Measurements from ENCODE around the gene AAMP.

AAMP gene

DNA sequence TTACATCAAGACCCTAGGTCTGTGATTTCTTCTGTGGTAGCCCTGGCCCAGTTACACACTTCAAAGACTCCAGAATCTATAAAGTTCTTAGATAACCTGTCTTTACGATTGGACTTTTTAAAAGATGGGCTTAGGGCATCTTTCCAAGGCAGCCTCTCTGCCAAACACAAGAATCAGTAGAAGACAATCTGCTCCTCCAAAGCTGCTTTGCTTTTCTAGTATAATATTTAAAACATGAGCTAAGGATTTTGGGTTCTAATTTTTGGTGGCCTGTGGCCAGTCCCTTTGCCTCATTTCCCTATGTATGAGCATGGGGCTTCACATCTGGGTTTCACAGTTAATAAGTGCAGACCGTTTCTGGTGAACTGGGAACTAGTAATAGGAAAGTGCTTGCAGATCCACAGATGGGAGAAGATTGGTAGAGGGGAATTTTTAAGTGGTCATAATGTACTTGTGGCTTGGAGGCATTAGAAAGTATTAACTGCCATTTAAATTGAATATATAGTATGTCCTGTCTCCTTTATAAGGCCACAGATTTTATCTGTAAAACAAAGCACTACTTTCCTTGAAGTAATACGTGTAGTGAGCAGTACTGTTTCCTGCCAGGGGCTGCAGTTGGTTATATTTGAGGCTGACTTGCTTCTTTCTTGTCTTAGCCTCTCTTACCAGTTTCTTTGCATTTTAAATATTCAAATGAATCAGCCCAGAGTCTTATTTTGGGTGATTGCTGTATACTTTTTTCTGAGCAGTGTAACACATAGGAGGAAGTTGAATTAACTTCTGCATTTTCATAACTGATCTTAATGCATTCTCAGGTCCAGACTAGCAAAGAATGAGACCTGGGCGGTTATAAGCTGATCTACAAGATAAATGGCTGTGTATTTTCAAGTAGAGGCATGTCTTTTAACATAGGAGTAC lies 51.4 kb downstream of the AAMP start:
- no peak for DNase-seq

GRCh38 chr2:218217360-218218267 lies 52.3 kb downstream of the AAMP start:
- peak; percentile 69 for DNase-seq

DNA sequence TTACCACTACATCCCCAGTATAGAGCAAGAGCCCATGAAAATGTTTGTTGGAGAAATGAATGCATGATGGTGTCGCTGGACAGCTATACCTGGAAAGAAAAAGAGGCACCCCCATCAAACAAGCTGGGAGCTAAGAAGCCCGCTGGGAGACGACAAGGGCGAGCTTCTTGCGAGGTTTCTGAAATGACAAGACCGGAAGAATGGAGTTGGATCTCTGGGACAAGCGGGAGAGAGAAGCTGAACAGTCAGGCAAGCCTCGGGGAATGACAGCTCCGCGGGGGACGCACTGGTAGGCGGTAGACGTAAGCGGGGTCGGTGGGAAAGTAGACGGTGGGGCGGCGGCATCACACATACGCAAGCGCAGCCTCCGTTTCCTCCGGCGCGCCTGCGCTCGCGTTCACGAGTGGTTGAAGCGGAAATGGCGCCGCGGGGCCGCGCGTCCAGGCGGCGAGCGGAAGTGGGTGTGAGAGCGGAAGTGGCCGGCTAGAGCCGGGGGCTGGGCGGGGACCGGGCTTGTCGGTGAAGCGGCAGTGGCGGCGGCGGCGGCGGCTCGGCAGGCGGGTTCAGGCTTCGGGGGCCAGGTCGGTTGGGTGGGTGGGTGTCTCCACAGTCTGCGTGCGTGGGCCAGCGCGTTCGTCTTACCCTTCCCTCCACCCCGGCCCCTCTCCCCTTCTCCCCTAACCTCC lies 53.1 kb downstream of the AAMP start, which contains the start of gene ARPC2:
ARPC2 (plus strand) TSS at position 516 of the 686 bp plus-strand sequence. CDS start 282 bp downstream, outside the sequence.
- peak; percentile 93 for DNase-seq

DNA sequence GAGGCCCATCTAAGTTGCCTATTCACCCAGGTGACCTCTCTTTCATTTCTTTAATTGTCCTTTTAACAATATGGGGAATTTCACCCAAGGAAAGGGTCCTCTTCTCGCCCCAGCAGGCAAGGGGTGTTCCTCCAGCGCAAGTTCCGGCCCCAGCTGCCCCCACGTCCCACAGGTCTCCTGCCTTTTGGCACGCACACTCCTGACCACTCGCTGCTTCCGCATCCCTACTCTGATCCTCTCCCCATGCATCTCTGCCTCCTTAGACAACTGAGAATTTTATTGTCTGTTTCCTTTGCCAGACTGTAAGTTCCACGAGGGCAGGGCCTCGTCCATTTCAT lies 53.6 kb downstream of the AAMP start:
- no peak for DNase-seq

All from activated naive CD4-positive, alpha-beta T cell treated with anti-CD3 and anti-CD28 coated beads, Interleukin-2, amount 50 U/mL, for 16 hours (primary cell).